HUES6 (cell line): ENCODE measurements around the gene PRKCA.

Experiments
- H3K27ac ChIP-seq: 2 replicates; pipeline ENCODE4 v1.7.0; 2013; ENCODE audit warnings: low read depth, mild to moderate bottlenecking, low read length, inconsistent platforms
- H3K27me3 ChIP-seq: 2 replicates; pipeline ENCODE4 v1.6.1; 2013; ENCODE audit warnings: low read length; ENCODE audit not compliant: control insufficient read depth, insufficient read depth
- H3K36me3 ChIP-seq: 2 replicates; pipeline ENCODE4 v1.6.1; 2013; ENCODE audit warnings: low read length; ENCODE audit not compliant: control insufficient read depth, insufficient read depth
- H3K4me1 ChIP-seq: 2 replicates; pipeline ENCODE4 v1.6.1; 2013; ENCODE audit warnings: low read length; ENCODE audit not compliant: control insufficient read depth, insufficient read depth
- H3K4me3 ChIP-seq: 2 replicates; pipeline ENCODE4 v1.5.1; 2013; ENCODE audit warnings: low read depth, low read length
- H3K9ac ChIP-seq: one replicate; pipeline ENCODE4 v1.6.1; 2013; ENCODE audit warnings: mild to moderate bottlenecking, low read length
- H3K9me3 ChIP-seq: 2 replicates; pipeline ENCODE4 v1.6.1; 2013; ENCODE audit warnings: low read depth, low read length; ENCODE audit not compliant: control insufficient read depth, insufficient read depth

Gene PRKCA

DNA sequence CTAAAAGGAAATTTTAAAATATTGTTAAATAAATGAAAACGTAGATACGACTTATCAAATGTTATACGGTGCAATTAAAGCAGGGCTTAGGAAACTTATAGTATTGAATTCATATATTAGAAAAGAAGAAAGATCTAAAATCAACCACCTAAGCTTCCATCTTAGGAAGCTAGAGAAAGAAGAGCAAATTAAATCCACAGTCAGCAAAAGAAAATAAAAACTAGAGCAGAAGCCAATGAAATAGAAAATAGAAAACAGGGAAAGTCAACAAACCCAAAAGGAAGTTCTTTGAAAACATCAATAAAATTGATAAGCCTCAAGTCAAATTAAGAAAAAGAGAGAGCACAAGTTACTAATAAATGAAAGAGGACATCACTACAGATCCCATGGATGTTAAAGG, 457.9 kb downstream of the PRKCA start:
- H3K36me3 ChIP-seq = no peaks in the 10 kb centered on the region
- peaks cover 11% of the 10 kb centered on the region for H3K4me1 ChIP-seq
- H3K9me3 ChIP-seq = no peaks in the 10 kb centered on the region
- no peak overlapping the region for H3K4me3 ChIP-seq
- no peak overlapping the region for H3K27ac ChIP-seq
- no peak overlapping the region for H3K9ac ChIP-seq
- no peaks in the 10 kb centered on the region for H3K27me3 ChIP-seq

DNA sequence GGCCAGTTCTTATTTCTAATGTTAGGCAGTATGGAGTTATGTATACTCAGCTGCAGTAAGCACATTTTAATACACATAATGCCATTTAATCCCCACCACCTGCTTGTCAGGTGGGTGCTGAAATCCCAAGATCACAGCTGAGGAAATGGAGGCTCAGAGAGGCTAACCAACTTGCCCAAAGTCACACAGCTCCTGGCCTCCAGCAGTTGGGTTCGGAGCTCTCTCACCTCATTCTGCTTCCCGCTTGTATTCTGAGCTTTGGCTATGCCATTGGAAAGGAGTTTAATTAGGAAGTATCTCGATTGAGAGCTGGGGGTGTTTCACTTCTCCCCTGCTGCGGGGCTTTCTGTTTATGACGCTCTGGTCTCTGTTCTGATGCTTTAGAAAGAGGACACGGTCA, 459.9 kb downstream of the PRKCA start:
- Histone ChIP-seq H3K9ac (no peak overlapping the region), H3K27me3 (no peaks in the 10 kb centered on the region), H3K4me3 (no peak overlapping the region), H3K27ac (no peak overlapping the region), H3K9me3 (no peaks in the 10 kb centered on the region), H3K4me1 (peaks cover 11% of the 10 kb centered on the region), H3K36me3 (no peaks in the 10 kb centered on the region)

DNA sequence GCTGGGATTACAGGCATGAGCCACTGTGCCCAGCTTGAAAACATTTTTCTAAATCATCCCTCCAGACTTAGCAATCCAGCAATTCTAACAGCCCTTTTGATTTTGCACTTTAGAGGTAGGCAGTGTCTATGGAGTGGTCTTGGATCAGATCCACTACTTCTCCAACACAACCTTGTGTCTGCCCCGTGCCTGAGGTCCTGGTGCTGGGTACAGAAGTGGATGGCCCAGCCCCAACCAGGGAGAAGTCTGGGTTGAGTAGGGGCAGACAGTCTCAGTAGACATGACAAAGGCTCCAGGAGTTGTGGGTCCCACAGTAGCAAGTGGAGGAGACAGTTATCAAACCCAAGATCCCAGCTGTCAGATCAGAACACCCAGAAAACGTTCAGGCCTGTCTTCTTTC, 460.6 kb downstream of the PRKCA start:
- Histone ChIP-seq H3K36me3 (no peaks in the 10 kb centered on the region), H3K27ac (no peak overlapping the region), H3K9me3 (no peaks in the 10 kb centered on the region), H3K9ac (no peak overlapping the region), H3K4me1 (peaks cover 11% of the 10 kb centered on the region), H3K4me3 (no peak overlapping the region), H3K27me3 (no peaks in the 10 kb centered on the region)

DNA sequence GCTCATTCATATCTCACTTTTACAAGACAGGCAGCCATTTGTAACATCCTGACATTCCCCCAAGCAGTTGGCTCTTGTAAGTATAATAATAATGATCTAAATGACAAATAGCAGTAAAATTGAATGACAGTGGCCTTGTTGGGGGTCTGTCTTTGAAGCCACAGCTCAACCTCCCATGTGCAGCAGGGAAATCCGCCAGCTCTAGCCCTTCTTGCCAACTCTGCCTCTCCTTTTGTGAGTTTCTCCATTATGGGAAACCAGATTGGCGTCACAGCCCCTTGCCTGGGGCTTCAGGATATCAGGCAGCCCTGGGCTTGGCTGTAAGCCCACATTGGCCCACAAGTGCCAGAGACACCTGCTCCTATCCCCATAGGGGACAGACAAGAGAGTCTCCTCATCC, 462.1 kb downstream of the PRKCA start:
- no peaks in the 10 kb centered on the region for H3K9me3 ChIP-seq
- H3K27ac ChIP-seq = no peak overlapping the region
- H3K9ac ChIP-seq = no peak overlapping the region
- no peaks in the 10 kb centered on the region for H3K36me3 ChIP-seq
- peaks cover 11% of the 10 kb centered on the region for H3K4me1 ChIP-seq
- no peak overlapping the region for H3K4me3 ChIP-seq
- no peaks in the 10 kb centered on the region for H3K27me3 ChIP-seq

GRCh38 chr17:66767154-66767933, 464.9 kb downstream of the PRKCA start:
- H3K4me1 ChIP-seq = peaks cover 11% of the 10 kb centered on the region
- H3K27me3 ChIP-seq = no peaks in the 10 kb centered on the region
- H3K9ac ChIP-seq = no peak overlapping the region
- no peak overlapping the region for H3K27ac ChIP-seq
- H3K9me3 ChIP-seq = no peaks in the 10 kb centered on the region
- no peak overlapping the region for H3K4me3 ChIP-seq
- no peaks in the 10 kb centered on the region for H3K36me3 ChIP-seq

- Histone ChIP-seq H3K27me3 (no peaks in the 10 kb centered on the region), H3K27ac (no peak overlapping the region)
These were observed 467.5 kb downstream of the PRKCA start for GRCh38 chr17:66769911-66770310.

GRCh38 chr17:66772148-66772812, 469.9 kb downstream of the PRKCA start:
- H3K27me3 ChIP-seq = no peaks in the 10 kb centered on the region
- H3K27ac ChIP-seq = no peak overlapping the region
- no peak overlapping the region for H3K9ac ChIP-seq
- no peaks in the 10 kb centered on the region; the same call in 1 of the 2 replicates for H3K36me3 ChIP-seq
- no peak overlapping the region for H3K4me3 ChIP-seq
- H3K4me1 ChIP-seq = peaks cover 28% of the 10 kb centered on the region
- no peaks in the 10 kb centered on the region for H3K9me3 ChIP-seq

More at GRCh38 chr17:66769911-66770310, 467.5 kb downstream of the PRKCA start:
- Histone ChIP-seq H3K36me3 (no peaks in the 10 kb centered on the region; the same call in 1 of the 2 replicates), H3K4me3 (no peak overlapping the region), H3K4me1 (peaks cover 5% of the 10 kb centered on the region; the same call in 1 of the 2 replicates), H3K9me3 (no peaks in the 10 kb centered on the region), H3K9ac (no peak overlapping the region)

- peaks cover 51% of the 10 kb centered on the region for H3K4me1 ChIP-seq
- H3K9me3 ChIP-seq = no peaks in the 10 kb centered on the region
- H3K9ac ChIP-seq = no peak overlapping the region
- H3K27me3 ChIP-seq = no peaks in the 10 kb centered on the region
- H3K4me3 ChIP-seq = no peak overlapping the region
- H3K27ac ChIP-seq = peak overlapping the region; percentile 29; the same call in 1 of the 2 replicates
- H3K36me3 ChIP-seq = no peaks in the 10 kb centered on the region; the same call in 1 of the 2 replicates
These were observed 472.9 kb downstream of the PRKCA start for GRCh38 chr17:66775271-66775670.

DNA sequence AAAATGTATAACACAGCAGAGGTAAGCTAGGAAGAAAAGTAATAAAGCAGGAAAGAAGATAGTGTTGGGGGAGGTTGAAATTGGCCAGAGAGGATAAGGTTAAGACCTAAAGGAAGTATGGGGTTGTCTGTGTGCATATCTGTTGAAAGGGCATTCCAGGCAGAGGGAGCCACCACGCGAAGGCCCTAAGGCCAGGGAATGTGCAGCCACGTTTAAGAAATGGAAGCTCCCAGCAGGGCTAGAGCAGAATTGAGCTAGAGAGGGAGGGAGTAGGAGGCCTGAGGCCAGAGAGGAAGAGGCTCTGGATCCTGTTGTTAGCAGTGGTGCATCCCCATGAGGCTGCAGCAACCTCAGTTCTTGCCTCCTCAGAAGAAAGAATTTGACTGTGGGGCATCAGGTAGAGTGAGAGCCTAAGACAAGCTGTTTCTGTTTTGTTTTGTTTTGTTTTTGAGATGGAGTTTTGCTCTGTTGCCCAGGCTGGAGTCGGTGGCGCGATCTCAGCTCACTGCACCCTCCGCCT, 473.5 kb downstream of the PRKCA start:
- peaks cover 51% of the 10 kb centered on the region for H3K4me1 ChIP-seq
- H3K36me3 ChIP-seq = no peaks in the 10 kb centered on the region; the same call in 1 of the 2 replicates
- H3K27ac ChIP-seq = peak overlapping the region; percentile 29; the same call in 1 of the 2 replicates
- no peak overlapping the region for H3K9ac ChIP-seq
- H3K9me3 ChIP-seq = no peaks in the 10 kb centered on the region
- no peak overlapping the region for H3K4me3 ChIP-seq
- no peaks in the 10 kb centered on the region for H3K27me3 ChIP-seq

- Histone ChIP-seq H3K4me3 (peak overlapping the region; percentile 26; the same call in 1 of the 2 replicates), H3K4me1 (peaks cover 51% of the 10 kb centered on the region), H3K27me3 (no peaks in the 10 kb centered on the region), H3K9me3 (no peaks in the 10 kb centered on the region), H3K27ac (peak overlapping the region; percentile 78), H3K36me3 (no peaks in the 10 kb centered on the region; the same call in 1 of the 2 replicates), H3K9ac (peak overlapping the region; percentile 18)
These were observed 474.7 kb downstream of the PRKCA start for GRCh38 chr17:66776999-66777688.
